ENCODE results near the gene CLIC4. TPM values are rescaled to one million over a fixed set of nuclear protein-coding genes. Genes with fewer than 3 reads are reported as not detected.

The CLIC4 gene
- total RNA-seq, 1 donor from 2014 or later, result 99.2 TPM

- no peaks in the 10 kb centered on the region for H3K4me1 ChIP-seq (ENCODE audit: control insufficient read depth in 3 of 3, insufficient read depth in 3 of 3, low read length in 3 of 3)
- H3K4me3 ChIP-seq (ENCODE audit: low read length in 3 of 3), result no peak overlapping the region
- no peaks in the 10 kb centered on the region for H3K9me3 ChIP-seq (ENCODE audit: control insufficient read depth in 3 of 3, low read length in 3 of 3)
- no peak overlapping the region for H3K9ac ChIP-seq (ENCODE audit: low read depth in 1 of 3, low read length in 3 of 3)
- no peak overlapping the region for H3K27ac ChIP-seq (ENCODE audit: low read depth, low read length)
- H3K36me3 ChIP-seq (ENCODE audit: control insufficient read depth in 3 of 3, insufficient read depth in 3 of 3, low read length in 3 of 3), result no peaks in the 10 kb centered on the region
- H3K27me3 ChIP-seq (ENCODE audit: control insufficient read depth in 3 of 3, insufficient read depth in 3 of 3, low read length in 3 of 3), result peaks cover 18 to 55% (median 44%) of the 10 kb centered on the region in 3 donors
Observed at GRCh38 chr1:24871306-24871901, 126.2 kb downstream of the CLIC4 start.

DNA sequence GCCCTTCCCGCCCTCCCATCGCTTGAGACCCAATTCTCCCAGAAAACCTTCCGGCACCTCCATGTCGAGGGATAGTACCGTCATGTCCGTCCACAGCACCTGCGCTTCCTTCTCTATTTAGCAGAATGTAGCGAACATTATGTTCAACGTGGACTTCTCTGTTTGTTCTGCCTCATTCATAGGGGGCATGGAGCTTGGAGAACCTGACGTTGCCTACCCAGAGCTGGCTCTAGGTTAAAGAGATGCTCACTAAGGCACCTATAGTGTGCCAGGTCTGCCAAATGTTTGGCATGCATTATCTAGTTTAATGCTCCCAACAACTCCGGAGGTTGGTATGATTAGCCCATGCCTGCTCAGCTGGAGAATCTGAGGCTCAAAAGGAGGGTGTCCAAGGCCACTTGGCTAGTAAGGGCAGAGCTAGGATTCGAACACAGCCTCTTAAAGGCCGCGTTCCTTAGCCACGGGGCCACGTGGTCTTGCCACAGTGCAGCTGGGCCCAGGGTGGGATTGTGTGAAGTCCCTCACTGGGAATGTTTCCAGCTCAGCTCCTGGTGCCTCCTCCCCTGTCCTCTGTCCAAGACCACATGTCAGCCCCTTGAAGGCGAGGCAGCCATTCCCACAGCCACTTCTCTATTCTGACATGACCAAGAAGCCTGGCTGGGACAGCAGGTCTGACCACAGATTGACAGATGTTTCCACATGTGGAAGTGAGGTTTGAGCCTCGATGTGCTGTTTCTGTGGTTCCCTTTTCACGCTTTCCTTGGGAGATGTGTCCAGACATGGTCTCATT is 127.0 kb downstream of the CLIC4 start:
- Histone ChIP-seq H3K9me3 (ENCODE audit: control insufficient read depth in 3 of 3, low read length in 3 of 3) (no peaks in the 10 kb centered on the region), H3K4me3 (ENCODE audit: low read length in 3 of 3) (no peak overlapping the region), H3K27ac (ENCODE audit: low read depth, low read length) (no peak overlapping the region), H3K27me3 (ENCODE audit: control insufficient read depth in 3 of 3, insufficient read depth in 3 of 3, low read length in 3 of 3) (peaks cover 13 to 50% (median 37%) of the 10 kb centered on the region in 3 donors), H3K9ac (ENCODE audit: low read depth in 1 of 3, low read length in 3 of 3) (no peak overlapping the region), H3K36me3 (ENCODE audit: control insufficient read depth in 3 of 3, insufficient read depth in 3 of 3, low read length in 3 of 3) (no peaks in the 10 kb centered on the region), H3K4me1 (ENCODE audit: control insufficient read depth in 3 of 3, insufficient read depth in 3 of 3, low read length in 3 of 3) (no peaks in the 10 kb centered on the region)

- Histone ChIP-seq H3K27ac (ENCODE audit: low read depth, low read length) (no peak overlapping the region), H3K4me1 (ENCODE audit: control insufficient read depth in 3 of 3, insufficient read depth in 3 of 3, low read length in 3 of 3) (no peaks in the 10 kb centered on the region), H3K36me3 (ENCODE audit: control insufficient read depth in 3 of 3, insufficient read depth in 3 of 3, low read length in 3 of 3) (no peaks in the 10 kb centered on the region), H3K9me3 (ENCODE audit: control insufficient read depth in 3 of 3, low read length in 3 of 3) (no peaks in the 10 kb centered on the region), H3K4me3 (ENCODE audit: low read length in 3 of 3) (no peak overlapping the region), H3K27me3 (ENCODE audit: control insufficient read depth in 3 of 3, insufficient read depth in 3 of 3, low read length in 3 of 3) (peaks cover 6 to 41% (median 28%) of the 10 kb centered on the region in 3 donors), H3K9ac (ENCODE audit: low read depth in 1 of 3, low read length in 3 of 3) (no peak overlapping the region)
Observed at GRCh38 chr1:24873148-24873547, 127.9 kb downstream of the CLIC4 start.

GRCh38 chr1:24874056-24874455 is 128.8 kb downstream of the CLIC4 start:
- H3K36me3 ChIP-seq (ENCODE audit: control insufficient read depth in 3 of 3, insufficient read depth in 3 of 3, low read length in 3 of 3), result no peaks in the 10 kb centered on the region
- no peaks in the 10 kb centered on the region for H3K9me3 ChIP-seq (ENCODE audit: control insufficient read depth in 3 of 3, low read length in 3 of 3)
- H3K27ac ChIP-seq (ENCODE audit: low read depth, low read length), result no peak overlapping the region
- no peak overlapping the region for H3K9ac ChIP-seq (ENCODE audit: low read depth in 1 of 3, low read length in 3 of 3)
- H3K27me3 ChIP-seq (ENCODE audit: control insufficient read depth in 3 of 3, insufficient read depth in 3 of 3, low read length in 3 of 3), result peaks cover 4 to 37% (median 29%) of the 10 kb centered on the region in 3 donors
- no peaks in the 10 kb centered on the region for H3K4me1 ChIP-seq (ENCODE audit: control insufficient read depth in 3 of 3, insufficient read depth in 3 of 3, low read length in 3 of 3)
- no peak overlapping the region for H3K4me3 ChIP-seq (ENCODE audit: low read length in 3 of 3)

GRCh38 chr1:24874611-24875234 is 129.5 kb downstream of the CLIC4 start:
- no peak overlapping the region for H3K4me3 ChIP-seq (ENCODE audit: low read length in 3 of 3)
- no peaks in the 10 kb centered on the region for H3K36me3 ChIP-seq (ENCODE audit: control insufficient read depth in 3 of 3, insufficient read depth in 3 of 3, low read length in 3 of 3)
- H3K9ac ChIP-seq (ENCODE audit: low read depth in 1 of 3, low read length in 3 of 3), result no peak overlapping the region
- peaks cover 4 to 40% (median 34%) of the 10 kb centered on the region in 3 donors for H3K27me3 ChIP-seq (ENCODE audit: control insufficient read depth in 3 of 3, insufficient read depth in 3 of 3, low read length in 3 of 3)
- no peaks in the 10 kb centered on the region for H3K4me1 ChIP-seq (ENCODE audit: control insufficient read depth in 3 of 3, insufficient read depth in 3 of 3, low read length in 3 of 3)
- no peak overlapping the region for H3K27ac ChIP-seq (ENCODE audit: low read depth, low read length)
- H3K9me3 ChIP-seq (ENCODE audit: control insufficient read depth in 3 of 3, low read length in 3 of 3), result no peaks in the 10 kb centered on the region

DNA sequence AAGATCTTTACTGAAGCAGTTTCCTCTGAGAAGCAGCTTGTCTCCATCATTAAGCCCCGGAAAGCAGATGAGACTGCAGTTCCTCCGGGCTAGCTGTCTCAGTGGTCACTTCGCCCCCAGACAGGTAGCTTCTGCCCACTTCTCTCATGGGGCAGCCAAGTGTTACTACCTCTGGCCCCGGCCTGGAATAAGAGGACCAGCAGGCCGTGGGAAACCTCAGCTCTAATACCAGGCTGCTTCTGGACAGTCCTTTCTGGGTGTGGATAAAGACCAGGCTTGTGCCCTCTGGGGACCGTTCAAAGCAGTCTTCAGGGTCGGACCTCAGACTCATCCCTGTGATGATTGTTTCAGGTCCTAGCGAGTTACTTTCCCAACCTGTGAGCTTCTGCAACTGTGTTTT is 130.0 kb downstream of the CLIC4 start:
- Histone ChIP-seq H3K27me3 (ENCODE audit: control insufficient read depth in 3 of 3, insufficient read depth in 3 of 3, low read length in 3 of 3) (peaks cover 4 to 42% (median 34%) of the 10 kb centered on the region in 3 donors), H3K36me3 (ENCODE audit: control insufficient read depth in 3 of 3, insufficient read depth in 3 of 3, low read length in 3 of 3) (no peaks in the 10 kb centered on the region), H3K9ac (ENCODE audit: low read depth in 1 of 3, low read length in 3 of 3) (no peak overlapping the region), H3K9me3 (ENCODE audit: control insufficient read depth in 3 of 3, low read length in 3 of 3) (no peaks in the 10 kb centered on the region), H3K27ac (ENCODE audit: low read depth, low read length) (no peak overlapping the region), H3K4me3 (ENCODE audit: low read length in 3 of 3) (no peak overlapping the region), H3K4me1 (ENCODE audit: control insufficient read depth in 3 of 3, insufficient read depth in 3 of 3, low read length in 3 of 3) (no peaks in the 10 kb centered on the region)

DNA sequence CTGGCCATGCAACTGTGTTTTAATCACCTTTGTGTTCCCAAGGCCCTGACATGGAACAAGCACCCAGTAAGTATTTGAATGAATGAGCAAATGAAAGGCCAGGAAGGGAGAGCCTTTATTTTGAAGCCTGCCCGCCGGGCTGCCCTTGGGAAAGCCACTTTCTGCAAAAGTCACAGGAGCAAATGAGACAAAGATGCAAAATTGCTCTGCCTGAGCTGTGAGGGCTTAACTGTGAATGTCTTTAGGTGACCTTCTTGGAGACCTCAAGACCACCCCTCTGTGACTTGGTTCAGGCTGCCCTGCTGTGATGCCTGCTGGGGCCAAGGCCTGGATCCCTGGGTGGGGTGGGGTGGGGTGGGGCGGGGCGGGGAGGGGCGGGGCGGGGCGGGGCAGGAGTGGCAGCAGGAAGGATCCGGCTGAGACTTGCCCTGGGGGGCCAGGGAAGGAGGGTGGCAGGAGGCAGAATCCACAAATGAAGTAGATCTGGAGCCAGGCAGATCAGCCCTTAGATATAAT is 130.8 kb downstream of the CLIC4 start:
- Histone ChIP-seq H3K9me3 (ENCODE audit: control insufficient read depth in 3 of 3, low read length in 3 of 3) (no peaks in the 10 kb centered on the region), H3K4me1 (ENCODE audit: control insufficient read depth in 3 of 3, insufficient read depth in 3 of 3, low read length in 3 of 3) (no peaks in the 10 kb centered on the region), H3K27me3 (ENCODE audit: control insufficient read depth in 3 of 3, insufficient read depth in 3 of 3, low read length in 3 of 3) (peaks cover 4 to 35% (median 30%) of the 10 kb centered on the region in 3 donors), H3K4me3 (ENCODE audit: low read length in 3 of 3) (no peak overlapping the region), H3K27ac (ENCODE audit: low read depth, low read length) (no peak overlapping the region), H3K36me3 (ENCODE audit: control insufficient read depth in 3 of 3, insufficient read depth in 3 of 3, low read length in 3 of 3) (no peaks in the 10 kb centered on the region), H3K9ac (ENCODE audit: low read depth in 1 of 3, low read length in 3 of 3) (no peak overlapping the region)

DNA sequence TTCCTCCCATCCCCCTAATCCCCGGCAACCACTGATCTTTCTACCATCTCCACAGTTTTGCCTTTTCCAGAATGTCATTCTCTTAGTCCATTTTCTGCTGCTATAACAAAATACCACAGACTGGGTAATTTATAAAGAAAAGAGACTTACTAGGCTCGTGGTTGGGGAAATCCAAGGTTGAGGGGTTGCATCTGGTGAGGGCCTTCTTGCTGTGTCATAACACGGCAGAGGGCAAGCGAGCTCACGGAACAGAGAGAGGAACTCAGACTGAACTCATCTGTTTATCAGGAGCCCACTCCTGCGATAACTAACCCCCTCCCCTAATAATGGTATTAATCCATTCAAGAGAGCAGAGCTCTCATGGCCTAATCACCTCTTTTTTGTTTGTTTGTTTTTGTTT is 132.8 kb downstream of the CLIC4 start:
- Histone ChIP-seq H3K36me3 (ENCODE audit: control insufficient read depth in 3 of 3, insufficient read depth in 3 of 3, low read length in 3 of 3) (no peaks in the 10 kb centered on the region), H3K9me3 (ENCODE audit: control insufficient read depth in 3 of 3, low read length in 3 of 3) (peaks cover 0 to under 1% (median 0%) of the 10 kb centered on the region in 3 donors), H3K27ac (ENCODE audit: low read depth, low read length) (no peak overlapping the region), H3K4me1 (ENCODE audit: control insufficient read depth in 3 of 3, insufficient read depth in 3 of 3, low read length in 3 of 3) (no peaks in the 10 kb centered on the region), H3K9ac (ENCODE audit: low read depth in 1 of 3, low read length in 3 of 3) (no peak overlapping the region), H3K4me3 (ENCODE audit: low read length in 3 of 3) (no peak overlapping the region), H3K27me3 (ENCODE audit: control insufficient read depth in 3 of 3, insufficient read depth in 3 of 3, low read length in 3 of 3) (peaks cover 4 to 21% (median 18%) of the 10 kb centered on the region in 3 donors)

GRCh38 chr1:24878775-24879742 is 133.8 kb downstream of the CLIC4 start:
- Histone ChIP-seq H3K9me3 (ENCODE audit: control insufficient read depth in 3 of 3, low read length in 3 of 3) (peaks cover 0 to 3% (median 0%) of the 10 kb centered on the region in 3 donors), H3K9ac (ENCODE audit: low read depth in 1 of 3, low read length in 3 of 3) (no peak overlapping the region), H3K27me3 (ENCODE audit: control insufficient read depth in 3 of 3, insufficient read depth in 3 of 3, low read length in 3 of 3) (peaks cover 4 to 21% (median 18%) of the 10 kb centered on the region in 3 donors), H3K36me3 (ENCODE audit: control insufficient read depth in 3 of 3, insufficient read depth in 3 of 3, low read length in 3 of 3) (no peaks in the 10 kb centered on the region), H3K4me3 (ENCODE audit: low read length in 3 of 3) (no peak overlapping the region), H3K27ac (ENCODE audit: low read depth, low read length) (no peak overlapping the region), H3K4me1 (ENCODE audit: control insufficient read depth in 3 of 3, insufficient read depth in 3 of 3, low read length in 3 of 3) (no peaks in the 10 kb centered on the region)
